HG03060 (cell line): ENCODE measurements around the gene CAMK1G.

Experiments used
- ATAC-seq: cut with Tn5 transposase; IDR thresholded peaks from one replicate; pipeline ENCODE4 v1.9.1; 2021; ENCODE audit warnings: low read depth, moderate number of reproducible peaks; ENCODE audit not compliant: unreplicated experiment

The CAMK1G gene

GRCh38 chr1:209633335-209633997, 50.0 kb downstream of the CAMK1G start:
- no peak for ATAC-seq

- ATAC-seq = no peak
Observed at GRCh38 chr1:209634005-209634737, 50.7 kb downstream of the CAMK1G start.

- ATAC-seq = no peak
Observed at GRCh38 chr1:209635850-209636249, 52.3 kb downstream of the CAMK1G start.

GRCh38 chr1:209641832-209642172, 58.3 kb downstream of the CAMK1G start:
- no peak for ATAC-seq

GRCh38 chr1:209642816-209643215, 59.3 kb downstream of the CAMK1G start:
- ATAC-seq = no peak

GRCh38 chr1:209643285-209644020, 59.9 kb downstream of the CAMK1G start:
- no peak for ATAC-seq

- ATAC-seq = no peak
Observed at GRCh38 chr1:209645574-209646452, 62.3 kb downstream of the CAMK1G start.

GRCh38 chr1:209646558-209646957, 63.0 kb downstream of the CAMK1G start:
- no peak for ATAC-seq

- ATAC-seq = no peak
Observed at GRCh38 chr1:209647156-209647555, 63.6 kb downstream of the CAMK1G start.

GRCh38 chr1:209648346-209648745, 64.8 kb downstream of the CAMK1G start:
- no peak for ATAC-seq

- ATAC-seq = no peak
Observed at GRCh38 chr1:209648931-209649776, 65.6 kb downstream of the CAMK1G start.

GRCh38 chr1:209650454-209650853, 66.9 kb downstream of the CAMK1G start:
- ATAC-seq = no peak

GRCh38 chr1:209651138-209651587, 67.6 kb downstream of the CAMK1G start:
- ATAC-seq = peak; percentile 67

GRCh38 chr1:209652121-209652735, 68.7 kb downstream of the CAMK1G start, which contains the start of gene LAMB3:
LAMB3 (minus strand) TSS chr1:209652425; CDS start chr1:209650944, 1,481 bp downstream.
- no peak for ATAC-seq

GRCh38 chr1:209652873-209653401, 69.4 kb downstream of the CAMK1G start:
- ATAC-seq = peak; percentile 34

- no peak for ATAC-seq
Observed at GRCh38 chr1:209653915-209654351, 70.4 kb downstream of the CAMK1G start.

- ATAC-seq = no peak
Observed at GRCh38 chr1:209655411-209656231, 72.1 kb downstream of the CAMK1G start.
